ENCODE measurements around the gene RAB40B.
"Not testable (repeated sequence)": the region's sequence is repeated elsewhere in the genome, so short reads cannot be mapped to it uniquely, and the experiment has no call there.

RAB40B gene

DNA sequence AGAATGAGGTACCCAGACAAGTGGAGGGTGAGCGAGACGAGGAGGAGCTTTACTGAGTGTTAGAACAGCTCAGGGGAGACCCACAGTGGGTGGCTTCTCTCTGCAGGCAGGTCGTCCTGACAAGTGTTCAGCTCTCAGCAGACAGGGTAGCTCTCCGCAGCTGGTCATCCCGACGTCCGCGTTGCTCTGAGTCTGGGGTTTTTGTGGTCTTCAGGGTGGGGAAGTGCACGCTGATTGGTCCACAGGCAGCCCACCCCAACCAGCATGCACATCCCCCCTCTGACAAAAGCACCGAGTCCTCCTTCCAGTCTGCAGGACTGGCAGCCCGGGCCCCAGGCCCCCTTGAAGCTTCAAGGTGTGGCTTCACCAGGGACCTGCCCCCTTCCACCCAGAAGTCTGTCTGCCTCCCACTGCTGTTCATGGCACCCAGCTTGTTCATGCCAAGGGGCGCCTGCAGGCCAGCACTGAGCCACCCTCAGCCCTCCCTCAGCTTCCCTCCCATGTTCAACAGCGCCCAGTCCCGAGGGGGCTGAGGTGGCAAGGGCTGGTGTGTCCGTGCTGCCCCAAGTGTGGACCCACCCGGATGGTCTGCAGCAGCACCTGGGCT is 30.4 kb downstream of the RAB40B start:
- DNase-seq (ENCODE audit: low spot score) = no peak

DNA sequence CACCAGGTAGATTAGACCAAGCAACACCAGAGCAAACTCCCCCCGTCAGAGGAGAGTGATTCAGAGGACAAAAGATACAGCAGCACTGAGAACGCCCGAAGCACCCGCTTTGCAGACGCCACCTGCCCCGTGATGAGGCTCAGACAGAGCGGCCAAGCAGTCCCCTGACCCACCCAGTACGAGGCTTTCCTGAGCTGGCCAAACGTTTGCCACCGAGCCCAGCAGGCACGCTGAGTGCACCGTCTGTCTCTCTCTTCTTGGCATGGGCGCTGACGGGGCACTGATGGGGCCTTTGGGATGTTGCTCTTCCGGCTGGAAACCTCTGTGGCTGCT is 30.9 kb downstream of the RAB40B start:
- DNase-seq (ENCODE audit: low spot score) = no peak

DNA sequence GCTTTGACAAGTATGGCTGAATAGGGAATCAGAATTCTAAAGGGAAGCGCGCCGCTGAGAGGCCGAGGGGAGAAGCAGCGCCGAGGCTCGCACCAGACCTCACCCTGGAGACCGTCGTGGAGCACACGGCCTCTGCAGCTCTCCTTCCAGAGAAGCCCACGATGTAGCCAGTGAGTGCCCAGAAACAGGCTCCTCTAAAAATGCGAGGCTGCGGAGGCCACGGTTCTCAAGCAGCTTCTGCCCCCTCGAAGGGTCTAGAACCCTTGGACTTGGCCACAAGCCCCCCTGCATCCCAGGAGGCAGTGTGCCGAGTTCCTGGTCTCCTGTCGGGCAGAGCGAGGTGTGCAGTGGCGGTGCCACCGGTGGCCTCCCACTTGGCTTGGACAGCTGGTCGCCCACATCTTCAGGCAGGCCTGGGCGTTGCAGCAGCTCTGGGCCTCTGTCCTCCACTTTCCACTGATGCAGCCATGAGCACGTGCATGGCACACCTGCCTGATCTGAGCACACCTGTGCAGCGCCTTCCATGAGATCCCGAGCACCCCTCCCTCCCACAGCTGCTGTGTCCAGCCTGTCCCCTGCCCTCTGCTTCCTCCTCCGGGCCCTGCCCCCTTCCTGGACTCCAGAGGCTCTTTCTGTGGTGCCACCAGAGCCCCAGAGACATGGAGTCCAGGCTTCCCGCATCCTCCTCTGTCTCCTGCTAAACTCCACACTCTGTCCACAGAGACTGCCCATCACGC is 31.4 kb downstream of the RAB40B start:
- no peak for DNase-seq (ENCODE audit: low spot score)

DNA sequence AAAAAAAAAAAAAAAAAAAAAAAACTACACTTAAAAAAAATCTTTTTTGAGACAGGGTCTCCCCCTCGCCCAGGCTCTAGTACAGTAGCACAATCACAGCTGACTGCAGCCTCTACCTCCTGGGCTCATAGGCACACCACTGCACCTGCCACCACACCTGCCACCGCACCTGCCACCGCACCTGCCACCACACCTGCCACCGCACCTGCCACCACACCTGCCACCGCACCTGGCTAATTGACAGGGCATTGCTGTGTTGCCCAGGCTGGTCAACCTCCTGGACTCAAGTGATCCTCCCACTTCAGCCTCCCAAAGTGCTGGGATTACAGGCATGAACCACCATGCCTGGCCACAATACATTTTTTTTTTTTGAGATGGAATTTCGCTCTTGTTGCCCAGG is 32.6 kb downstream of the RAB40B start:
- DNase-seq (ENCODE audit: low spot score) = no peak

DNA sequence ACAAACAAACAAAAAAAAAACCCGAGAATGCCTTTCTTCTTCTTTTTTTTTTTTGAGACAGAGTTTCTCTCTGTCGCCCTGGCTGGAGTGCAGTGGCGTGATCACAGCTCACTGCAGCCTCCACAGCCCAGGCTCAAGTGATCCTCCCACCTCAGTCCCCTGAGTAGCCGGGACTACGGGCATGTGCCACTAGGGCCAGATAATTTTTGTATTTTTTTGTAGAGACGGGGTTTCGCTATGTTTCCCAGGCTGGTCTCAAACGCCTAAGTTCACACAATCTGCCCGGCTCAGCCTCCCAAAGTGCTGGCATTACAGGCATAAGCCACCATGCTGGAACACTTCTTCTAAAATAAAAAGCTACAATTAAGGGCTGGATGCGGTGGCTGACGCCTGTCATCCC is 33.3 kb downstream of the RAB40B start:
- no peak for DNase-seq (ENCODE audit: low spot score)

DNA sequence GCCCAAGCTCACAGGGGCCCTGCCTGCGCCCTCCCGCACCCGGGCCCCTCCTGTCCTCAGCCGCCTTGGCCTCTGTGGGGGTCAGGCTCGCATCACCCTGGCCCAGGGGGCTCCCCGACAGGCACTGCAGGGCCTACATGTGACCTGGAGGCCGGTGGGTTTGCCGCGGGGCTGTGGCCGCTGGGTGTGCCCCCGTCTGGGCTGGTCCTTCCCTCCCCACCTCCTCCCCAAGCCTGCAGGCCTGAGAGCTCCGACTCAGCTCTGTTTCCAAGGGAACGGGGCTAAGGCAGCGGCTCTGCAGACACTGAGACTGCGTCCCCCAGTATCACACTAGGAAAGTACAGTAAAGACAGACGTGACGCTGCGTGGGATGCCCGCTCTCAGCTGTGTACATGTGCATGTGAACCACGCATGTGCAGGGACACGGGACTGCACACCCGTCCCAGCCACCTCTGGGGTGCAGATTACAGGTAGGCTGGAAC is 33.8 kb downstream of the RAB40B start:
- no peak for DNase-seq (ENCODE audit: low spot score)

DNA sequence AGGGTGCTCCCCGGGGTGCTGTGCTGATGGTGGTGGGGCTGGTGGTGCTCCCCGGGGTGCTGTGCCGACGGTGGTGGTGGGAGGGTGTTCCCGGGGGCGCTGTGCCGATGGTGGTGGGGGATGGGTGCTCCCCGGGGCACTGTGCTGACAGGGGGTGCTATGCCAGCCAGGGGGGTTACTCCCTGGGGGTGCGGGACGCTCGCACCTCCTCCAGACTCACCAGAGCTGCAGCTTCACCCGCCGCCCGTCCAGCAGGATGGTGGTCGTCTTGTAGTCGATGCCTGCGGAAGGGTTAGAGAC is 34.3 kb downstream of the RAB40B start:
- DNase-seq (ENCODE audit: low spot score) = no peak

DNA sequence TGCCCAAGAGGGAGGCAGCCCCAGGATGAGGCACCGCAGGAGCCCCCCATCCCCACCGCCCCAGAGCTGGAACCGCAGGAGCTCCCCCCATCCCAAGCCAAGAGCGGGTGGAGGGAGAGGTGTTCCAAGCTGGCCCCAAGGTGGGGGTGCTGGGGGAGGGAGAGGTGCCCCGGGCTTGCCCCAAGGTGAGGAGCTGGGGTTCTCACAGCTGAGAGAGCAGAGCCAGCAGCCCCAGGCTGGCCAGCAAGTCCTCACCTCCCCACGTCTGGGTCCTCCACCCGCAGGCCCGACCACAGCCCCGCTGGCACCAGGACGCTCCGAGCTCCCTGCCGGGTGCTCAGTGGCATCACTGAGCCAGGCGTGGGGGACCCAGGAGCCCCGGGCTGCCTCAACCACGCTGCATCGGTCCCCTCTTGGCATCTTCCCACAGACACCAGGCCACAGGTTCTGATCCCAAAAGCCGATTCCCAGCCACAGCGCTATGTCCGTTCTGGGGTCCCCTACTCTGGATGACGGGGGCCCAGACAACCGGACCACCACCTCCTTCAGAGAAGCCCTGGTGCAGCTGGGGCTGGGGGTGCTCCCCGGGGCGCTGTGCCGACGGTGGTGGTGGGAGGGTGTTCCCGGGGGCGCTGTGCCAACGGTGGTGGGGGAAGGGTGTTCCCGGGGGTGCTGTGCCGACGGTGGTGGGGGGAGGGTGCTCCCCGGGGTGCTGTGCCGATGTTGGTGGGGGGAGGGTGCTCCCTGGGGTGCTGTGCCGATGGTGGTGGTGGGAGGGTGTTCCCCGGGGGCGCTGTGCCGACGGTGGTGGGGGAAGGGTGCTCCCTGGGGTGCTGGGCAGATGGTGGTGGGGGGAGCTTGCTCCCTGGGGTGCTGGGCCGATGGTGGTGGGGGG is 34.9 kb downstream of the RAB40B start:
- DNase-seq (ENCODE audit: low spot score) = no peak

DNA sequence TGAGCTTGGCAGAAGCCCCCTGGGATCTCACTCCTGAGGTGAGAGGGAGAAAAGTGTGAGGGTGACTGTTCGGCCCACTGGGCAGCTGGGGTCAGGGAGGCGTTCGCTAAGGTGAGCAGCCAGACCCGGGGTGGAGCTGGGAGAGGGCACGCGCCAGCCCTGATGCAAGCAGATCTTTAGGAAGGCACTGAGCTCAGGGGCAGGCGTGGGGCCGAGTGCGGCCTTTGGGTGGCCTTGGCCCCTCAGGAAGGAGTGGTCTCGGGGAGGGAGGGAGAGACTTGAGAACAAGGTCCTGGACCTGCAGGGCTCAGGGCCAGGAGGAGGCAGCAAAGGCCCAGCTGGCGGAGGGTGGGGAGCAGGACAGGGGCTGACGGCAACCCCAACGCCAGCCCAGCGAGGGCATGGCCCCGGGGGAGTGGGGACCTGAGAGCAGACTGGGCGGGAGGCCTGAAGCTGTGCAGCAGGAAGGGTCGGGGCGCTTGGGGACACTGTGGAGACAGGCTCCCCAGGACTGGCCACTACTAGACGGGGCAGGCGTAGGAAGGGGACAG is 35.7 kb downstream of the RAB40B start:
- DNase-seq (ENCODE audit: low spot score) = no peak

DNA sequence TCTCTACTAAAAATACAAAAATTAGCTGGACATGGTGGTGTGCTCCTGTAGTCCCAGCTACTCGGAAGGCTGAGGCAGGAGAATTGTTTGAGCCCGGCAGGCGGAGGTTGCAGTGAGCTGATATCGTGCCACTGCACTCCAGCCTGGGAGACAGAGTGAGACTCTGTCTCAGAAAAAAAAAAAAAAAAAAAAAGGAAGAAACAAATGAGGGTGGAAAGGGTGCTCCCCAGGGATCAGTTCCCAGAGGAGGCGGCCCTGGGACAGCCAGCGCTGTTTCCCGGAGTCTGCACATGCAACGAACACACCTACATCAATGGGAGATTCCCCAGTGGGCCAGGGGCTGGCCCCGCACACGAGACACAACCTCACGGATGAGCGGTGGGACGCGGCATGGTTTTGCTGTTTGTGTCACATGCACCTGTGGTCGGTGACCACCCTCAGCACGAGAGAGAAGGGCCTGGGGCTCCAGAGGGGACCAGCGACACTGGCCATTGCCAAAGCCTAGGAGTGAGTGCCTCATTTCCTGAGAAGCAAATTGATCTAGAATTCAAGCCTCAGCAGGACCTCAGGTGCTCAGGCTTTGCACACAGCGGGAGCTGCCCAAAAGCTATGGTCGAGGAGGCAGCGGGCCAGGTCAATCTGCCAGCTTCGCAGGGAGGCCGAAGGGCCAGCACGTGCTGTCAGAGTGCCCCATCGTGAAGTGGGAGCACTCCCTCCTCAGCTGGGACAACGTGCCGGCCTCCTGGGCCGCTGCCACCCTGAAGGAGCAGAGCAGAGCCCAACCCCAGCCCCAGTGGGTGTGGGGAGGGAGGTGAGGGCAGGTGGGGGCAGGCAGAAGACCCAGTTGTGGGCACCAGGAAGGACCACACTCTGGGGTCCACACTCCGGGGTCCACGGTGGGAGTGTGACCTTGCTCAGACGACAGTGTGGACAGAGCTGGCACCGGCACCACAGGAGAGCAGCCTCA is 36.5 kb downstream of the RAB40B start:
- no peak for DNase-seq (ENCODE audit: low spot score)

DNA sequence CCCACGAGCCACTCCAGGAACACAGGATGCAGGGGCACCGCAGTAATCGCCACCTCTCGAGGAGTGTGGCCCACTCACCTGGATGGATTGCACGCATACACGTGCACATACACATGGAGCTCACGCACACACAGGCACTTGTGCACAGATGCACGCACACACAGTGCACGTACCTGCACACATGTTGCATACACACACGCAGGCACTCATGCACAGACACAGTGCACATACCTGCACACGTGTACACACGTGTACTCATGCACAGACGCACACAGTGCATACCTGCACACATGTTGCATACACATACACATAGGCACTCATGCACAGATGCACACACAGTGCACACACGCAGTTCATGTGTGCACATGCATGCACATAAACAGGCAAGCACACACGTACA is 38.6 kb downstream of the RAB40B start:
- no peak for DNase-seq (ENCODE audit: low spot score)

DNA sequence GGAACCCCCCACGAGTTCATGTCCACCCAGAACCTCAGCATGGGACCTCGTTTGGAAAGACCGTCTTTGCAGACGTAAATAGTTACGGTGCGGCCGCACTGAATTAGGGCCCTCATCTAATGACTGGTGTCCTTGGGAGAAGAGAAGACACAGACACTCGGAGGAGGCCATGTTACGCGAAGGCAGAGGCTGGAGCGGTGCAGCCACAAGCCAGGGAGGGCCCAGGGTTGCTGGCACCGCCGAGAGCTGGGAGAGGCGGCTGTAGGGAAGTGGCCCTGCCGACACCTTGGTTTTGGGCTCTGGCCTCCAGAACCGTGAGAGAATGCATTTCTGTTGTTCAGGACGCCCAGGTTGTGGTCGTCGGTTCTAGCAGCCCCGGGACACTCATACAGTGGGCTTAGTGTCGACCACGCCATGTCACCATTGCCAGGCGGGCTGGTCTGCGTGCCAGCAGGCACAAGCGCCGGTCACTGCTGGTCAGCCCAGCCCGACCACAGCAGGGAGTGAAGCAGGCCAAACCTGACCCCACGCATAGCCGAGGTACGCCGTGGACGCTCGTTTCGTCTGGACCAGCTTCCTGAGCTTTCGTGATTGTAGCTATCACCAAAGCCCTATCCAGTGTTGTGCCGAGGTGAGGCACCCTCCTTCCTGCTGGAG is 39.6 kb downstream of the RAB40B start:
- DNase-seq (ENCODE audit: low spot score) = no peak

DNA sequence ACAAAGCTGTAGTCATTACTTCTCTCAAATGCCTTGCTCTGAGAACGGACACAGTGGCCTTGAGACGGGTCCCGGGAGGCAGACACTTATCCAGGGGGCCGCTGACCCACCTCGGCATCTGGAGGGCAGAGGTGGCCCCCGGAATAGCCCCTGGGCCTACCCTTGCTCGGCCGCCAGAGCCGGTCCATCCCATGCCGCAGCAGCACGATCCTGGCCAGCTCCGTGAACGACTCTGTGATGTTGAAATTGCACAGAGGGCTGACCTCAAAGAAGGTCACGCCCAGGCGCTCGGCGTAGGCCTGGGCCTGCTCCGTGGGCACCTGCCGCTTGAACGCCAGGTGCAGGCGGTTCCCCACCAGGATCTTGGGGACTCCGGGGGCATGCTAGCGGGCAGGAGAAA is 40.2 kb downstream of the RAB40B start:
- DNase-seq (ENCODE audit: low spot score) = no peak

DNA sequence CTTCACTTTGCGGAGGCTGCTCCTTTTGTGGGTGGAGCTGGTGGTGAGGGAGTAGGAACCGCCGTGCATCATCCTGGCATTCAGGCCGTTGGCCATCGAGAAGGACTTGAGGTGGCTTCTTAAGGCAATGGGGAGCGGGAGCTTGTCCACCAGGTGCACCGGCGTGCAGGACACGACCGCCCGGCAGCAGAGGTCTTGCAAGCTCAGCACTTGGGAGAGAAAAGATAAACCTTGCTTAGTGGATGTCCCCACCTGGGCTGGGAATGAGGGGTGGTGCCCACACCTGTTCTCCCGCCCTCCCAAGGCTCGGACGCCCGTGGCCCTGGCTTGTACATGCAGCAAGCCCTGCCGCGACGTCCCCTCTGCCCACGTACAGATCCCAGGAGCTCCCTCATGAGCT is 40.6 kb downstream of the RAB40B start:
- DNase-seq (ENCODE audit: low spot score) = no peak

DNA sequence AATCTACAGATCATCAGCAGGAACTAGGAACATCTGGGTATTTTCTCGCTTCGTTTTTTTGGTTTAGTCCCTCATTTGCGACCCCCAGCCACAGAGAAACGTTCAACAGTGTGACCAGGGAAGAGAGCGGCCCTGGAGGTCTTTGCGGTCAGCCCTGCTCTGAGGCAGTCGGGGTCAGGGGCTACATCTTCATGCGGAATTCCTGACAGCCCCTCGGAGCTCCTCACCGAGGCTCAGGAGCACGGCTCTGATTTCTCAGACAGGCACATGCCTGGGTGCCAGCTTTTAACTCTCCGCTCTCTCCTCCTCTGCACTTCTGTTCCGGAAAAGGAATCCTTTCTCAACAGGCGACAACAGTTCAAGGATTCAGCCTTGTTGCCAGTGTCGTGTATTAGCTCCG is 42.2 kb downstream of the RAB40B start:
- DNase-seq (ENCODE audit: low spot score) = no peak

DNA sequence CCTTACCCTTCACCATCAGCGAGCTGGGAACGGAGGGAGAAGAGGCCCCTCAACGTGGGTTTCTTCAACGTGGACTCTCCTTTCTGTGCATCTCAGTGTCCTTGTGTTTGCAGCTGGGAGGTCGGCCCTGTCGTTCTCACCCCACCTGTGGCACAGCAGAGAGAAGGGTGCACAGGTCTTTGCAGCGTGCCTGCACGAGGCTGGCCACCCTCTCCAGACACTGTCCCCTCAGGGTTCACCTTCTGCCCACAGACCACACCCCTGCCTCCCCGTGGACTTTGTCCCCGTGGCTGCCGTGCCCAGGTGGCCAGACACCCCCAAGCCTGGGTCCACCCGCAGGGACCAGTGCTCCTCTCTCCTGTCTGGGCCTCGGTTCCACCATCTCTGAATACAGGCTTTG is 43.0 kb downstream of the RAB40B start:
- DNase-seq (ENCODE audit: low spot score) = no peak

DNA sequence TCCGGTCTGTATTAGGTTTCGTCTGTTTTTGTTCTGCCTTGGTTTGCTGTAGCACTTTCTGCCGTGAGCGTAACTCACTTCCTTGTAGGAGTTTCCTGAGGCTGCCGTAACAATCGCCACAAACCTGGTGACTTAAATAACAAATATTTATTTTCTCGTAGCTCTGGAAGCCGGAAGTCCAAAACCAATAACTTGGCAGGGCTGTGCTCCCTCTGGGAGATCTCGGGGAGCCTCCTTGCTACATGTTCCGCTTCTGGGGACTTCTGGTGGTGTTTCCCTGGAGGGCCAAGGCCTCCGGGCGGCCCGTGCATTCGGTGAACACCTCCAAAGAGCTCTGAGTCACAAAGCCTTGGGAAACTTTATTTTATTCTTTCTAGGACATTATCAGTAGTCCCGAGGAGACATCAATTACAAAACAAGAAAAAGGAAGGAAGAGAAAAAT is 43.4 kb downstream of the RAB40B start:
- DNase-seq (ENCODE audit: low spot score) = no peak

DNA sequence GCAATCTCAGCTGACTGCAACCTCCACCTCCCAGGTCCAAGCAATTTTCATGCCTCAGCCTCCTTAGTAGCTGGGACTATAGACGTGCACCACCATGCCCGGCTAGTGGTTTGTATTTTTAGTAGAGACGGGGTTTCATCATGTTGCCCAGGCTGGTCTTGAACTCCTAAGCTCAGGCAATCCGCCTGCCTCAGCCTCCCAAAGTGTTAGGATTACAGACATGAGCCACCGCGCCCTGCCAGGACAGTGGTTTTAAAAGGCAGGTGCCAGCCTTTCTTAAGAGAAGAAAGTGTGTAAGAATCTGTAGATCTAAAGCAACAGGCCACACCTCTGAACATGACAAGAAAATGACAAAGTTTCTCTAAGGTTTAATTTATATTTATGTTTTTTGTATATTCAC is 43.9 kb downstream of the RAB40B start:
- not testable (repeated sequence) for DNase-seq (ENCODE audit: low spot score)

DNA sequence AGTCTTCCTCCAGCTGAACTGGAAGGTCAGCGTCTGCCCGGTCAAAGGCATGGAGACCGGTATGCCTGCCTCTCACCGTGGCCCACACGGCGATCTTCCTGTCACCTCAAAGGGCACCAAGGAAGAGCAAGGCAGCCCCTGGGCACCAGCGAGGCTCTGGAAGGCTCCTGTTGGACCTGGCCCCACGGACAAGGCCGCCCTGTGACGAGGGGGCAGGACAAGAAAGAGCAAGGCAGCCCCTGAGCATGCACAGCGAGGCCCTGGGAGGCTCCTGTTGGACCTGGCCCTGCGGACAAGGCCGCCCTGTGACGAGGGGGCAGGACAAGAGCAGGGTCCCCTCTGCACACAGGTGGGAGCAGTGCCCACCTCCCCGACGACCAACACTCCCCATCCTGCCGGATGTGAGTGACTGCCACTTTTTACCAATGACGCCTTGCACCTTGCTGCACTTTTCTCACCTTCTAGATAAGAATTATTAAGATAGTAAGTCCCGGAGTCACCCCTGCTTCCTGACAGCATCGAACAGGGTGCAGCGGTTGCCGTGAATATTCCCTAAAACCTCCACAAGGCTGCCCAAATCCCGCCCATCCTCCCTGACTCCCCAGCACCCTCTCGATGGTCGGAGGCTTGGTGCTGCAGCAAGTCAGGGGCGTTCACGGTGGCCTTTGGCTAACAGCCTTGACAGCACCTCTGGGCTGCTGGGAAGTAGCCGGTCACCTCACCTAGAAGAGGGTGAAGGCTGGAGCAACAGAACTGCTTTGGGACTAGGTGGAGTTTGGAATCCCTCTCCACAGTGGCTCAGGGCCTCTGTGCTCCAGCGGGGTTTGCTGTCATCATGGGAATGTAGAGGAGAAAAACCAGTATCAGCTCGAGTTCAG is 44.6 kb downstream of the RAB40B start:
- DNase-seq (ENCODE audit: low spot score) = no peak

DNA sequence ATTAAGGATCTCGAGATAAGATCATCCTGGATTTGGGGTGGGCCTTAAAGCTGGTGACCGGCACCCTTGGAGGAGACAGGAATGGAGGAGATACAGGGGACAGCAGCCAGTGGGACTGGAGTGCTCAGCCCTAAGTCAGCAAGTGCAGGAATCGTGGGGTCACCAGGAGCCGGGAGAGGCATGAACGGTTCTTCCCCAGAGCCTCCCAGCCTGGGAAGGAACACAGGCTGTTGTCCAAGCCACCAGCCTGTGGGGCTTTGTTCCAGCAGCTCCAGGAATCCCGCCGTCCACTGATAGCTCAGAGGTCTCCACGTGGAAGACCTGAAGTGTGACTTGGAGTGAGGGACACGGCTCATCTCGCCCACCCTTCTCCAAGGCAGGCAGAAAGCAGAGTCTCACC is 47.8 kb downstream of the RAB40B start:
- DNase-seq (ENCODE audit: low spot score) = no peak
